Measurements from ENCODE around the gene TMCC1.
"Not testable (repeated sequence)": the region's sequence is repeated elsewhere in the genome, so short reads cannot be mapped to it uniquely, and the experiment has no call there.

TMCC1 gene

DNA sequence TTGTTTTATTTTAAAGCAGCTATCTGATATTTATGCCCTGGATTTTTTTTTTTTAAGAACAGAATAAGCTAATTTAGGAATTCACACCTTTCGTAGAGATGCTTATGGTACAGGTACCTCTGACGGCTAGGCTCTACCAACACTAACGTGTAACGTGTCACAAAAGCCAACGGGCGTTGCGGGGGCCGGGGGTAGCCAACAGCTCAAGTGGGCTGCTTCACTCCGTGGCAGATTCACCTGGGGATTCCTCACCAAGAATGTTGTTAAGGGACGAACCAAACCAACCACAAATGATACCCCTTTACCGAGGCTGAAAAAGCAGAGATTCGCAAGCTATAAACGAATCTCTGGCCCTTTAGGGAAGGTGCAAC, 1.0 kb downstream of the TMCC1 start:
- no peaks in the 10 kb centered on the region for H3K27me3 ChIP-seq (ENCODE audit: low read depth, low read length)

DNA sequence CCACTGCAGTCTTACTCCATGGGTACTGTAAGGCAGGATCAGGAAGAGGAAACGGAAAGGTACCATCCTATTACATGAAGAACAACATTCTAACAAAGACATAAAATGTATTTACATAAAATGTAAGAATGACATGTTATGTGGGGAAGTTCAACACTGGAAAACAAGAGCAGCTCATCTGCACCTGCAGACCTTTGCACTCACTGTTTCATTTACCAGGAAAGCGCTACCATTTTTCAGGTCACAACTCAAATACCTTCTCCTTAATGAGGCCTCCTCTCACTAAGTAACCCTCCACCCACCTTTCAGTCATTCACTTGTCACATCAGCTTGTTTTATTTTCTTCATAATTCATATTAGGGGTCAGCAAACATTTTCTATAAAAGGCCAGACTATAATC, 2.6 kb downstream of the TMCC1 start:
- H3K27ac ChIP-seq (ENCODE audit: low read length), result no peak overlapping the region
- H3K36me3 ChIP-seq (ENCODE audit: control insufficient read depth in 1 of 2, insufficient read depth in 2 of 2, low read length in 2 of 2), result no peaks in the 10 kb centered on the region
- H3K9me3 ChIP-seq (ENCODE audit: control insufficient read depth in 1 of 2, low read length in 2 of 2), result no peaks in the 10 kb centered on the region
- no peaks in the 10 kb centered on the region for H3K27me3 ChIP-seq (ENCODE audit: low read depth, low read length)
- no peak overlapping the region for H3K4me3 ChIP-seq (ENCODE audit: low read depth in 1 of 2, low read length in 2 of 2)
- peaks cover 13 to 21% of the 10 kb centered on the region in 2 donors for H3K4me1 ChIP-seq (ENCODE audit: control insufficient read depth in 1 of 2, insufficient read depth in 2 of 2, low read length in 2 of 2)

More for the DNA sequence above, 1.0 kb downstream of the TMCC1 start:
- Histone ChIP-seq H3K9me3 (ENCODE audit: control insufficient read depth in 1 of 2, low read length in 2 of 2) (no peaks in the 10 kb centered on the region), H3K4me1 (ENCODE audit: control insufficient read depth in 1 of 2, insufficient read depth in 2 of 2, low read length in 2 of 2) (peaks cover 13 to 21% of the 10 kb centered on the region in 2 donors), H3K36me3 (ENCODE audit: control insufficient read depth in 1 of 2, insufficient read depth in 2 of 2, low read length in 2 of 2) (no peaks in the 10 kb centered on the region), H3K4me3 (ENCODE audit: low read depth in 1 of 2, low read length in 2 of 2) (peak overlapping the region; percentile 87 to 92), H3K27ac (ENCODE audit: low read length) (peak overlapping the region; percentile 97)

DNA sequence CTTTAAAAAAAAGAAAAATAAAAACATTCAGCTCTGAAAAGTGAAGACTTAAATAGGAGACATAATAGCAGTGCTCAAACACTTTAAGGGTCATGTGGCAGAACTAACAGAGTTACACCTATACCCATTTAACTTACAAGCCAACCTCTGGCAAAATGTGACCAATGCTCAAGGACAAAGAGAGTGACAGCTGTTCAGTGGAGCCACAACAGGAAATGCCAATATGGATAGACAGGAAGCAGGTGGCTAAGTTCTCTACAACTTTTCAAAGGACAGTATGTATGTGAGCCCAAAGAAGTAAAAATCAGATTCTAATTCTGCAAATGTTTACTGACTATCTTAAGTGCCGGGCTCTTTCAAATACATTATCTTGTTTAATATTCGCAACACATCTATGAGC, 3.4 kb downstream of the TMCC1 start:
- Histone ChIP-seq H3K4me3 (ENCODE audit: low read depth in 1 of 2, low read length in 2 of 2) (no peak overlapping the region), H3K4me1 (ENCODE audit: control insufficient read depth in 1 of 2, insufficient read depth in 2 of 2, low read length in 2 of 2) (peaks cover 13 to 21% of the 10 kb centered on the region in 2 donors), H3K36me3 (ENCODE audit: control insufficient read depth in 1 of 2, insufficient read depth in 2 of 2, low read length in 2 of 2) (no peaks in the 10 kb centered on the region), H3K27me3 (ENCODE audit: low read depth, low read length) (no peaks in the 10 kb centered on the region), H3K27ac (ENCODE audit: low read length) (no peak overlapping the region), H3K9me3 (ENCODE audit: control insufficient read depth in 1 of 2, low read length in 2 of 2) (no peaks in the 10 kb centered on the region)

DNA sequence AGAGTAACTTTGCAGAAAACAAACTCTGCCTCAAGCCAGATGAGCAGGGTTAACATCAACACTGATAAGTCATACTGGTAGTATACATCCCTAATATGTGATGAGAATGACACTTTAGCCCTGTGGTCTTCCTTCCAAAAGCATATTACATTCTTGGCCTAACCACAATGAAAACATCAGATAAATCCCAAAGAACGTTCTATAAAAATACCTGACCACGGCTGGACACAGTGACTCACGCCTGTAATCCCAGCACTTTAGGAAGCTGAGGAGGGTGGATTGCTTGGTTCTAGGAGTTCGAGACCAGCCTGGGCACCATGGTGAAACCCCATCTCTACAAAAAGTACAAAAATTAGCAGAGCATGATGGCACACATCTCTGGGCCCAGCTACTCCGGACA, 4.7 kb downstream of the TMCC1 start:
- no peak overlapping the region for H3K27ac ChIP-seq (ENCODE audit: low read length)
- H3K27me3 ChIP-seq (ENCODE audit: low read depth, low read length), result no peaks in the 10 kb centered on the region
- H3K4me1 ChIP-seq (ENCODE audit: control insufficient read depth in 1 of 2, insufficient read depth in 2 of 2, low read length in 2 of 2), result peaks cover 13 to 15% of the 10 kb centered on the region in 2 donors
- no peak overlapping the region for H3K4me3 ChIP-seq (ENCODE audit: low read depth in 1 of 2, low read length in 2 of 2)
- no peaks in the 10 kb centered on the region for H3K36me3 ChIP-seq (ENCODE audit: control insufficient read depth in 1 of 2, insufficient read depth in 2 of 2, low read length in 2 of 2)
- no peaks in the 10 kb centered on the region for H3K9me3 ChIP-seq (ENCODE audit: control insufficient read depth in 1 of 2, low read length in 2 of 2)

DNA sequence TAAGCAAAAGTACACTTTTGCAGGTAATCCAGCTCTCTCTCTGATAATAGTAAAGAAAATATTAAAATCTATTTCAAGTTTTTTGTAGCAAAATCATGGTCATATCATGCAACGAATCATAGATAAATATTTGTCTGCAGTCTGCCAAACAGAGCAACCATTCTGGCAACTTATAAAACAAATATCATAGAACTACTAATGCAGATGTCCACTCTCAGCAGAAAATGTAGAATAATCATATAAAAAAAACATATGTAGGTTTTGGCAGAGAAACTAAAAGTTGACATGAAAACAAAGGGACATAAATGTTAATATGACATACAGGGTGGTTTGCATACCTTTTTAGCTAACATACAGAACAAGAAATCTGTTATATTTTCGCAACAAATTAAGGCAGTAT, 12.2 kb downstream of the TMCC1 start:
- Histone ChIP-seq H3K9me3 (ENCODE audit: control insufficient read depth in 1 of 2, low read length in 2 of 2) (no peaks in the 10 kb centered on the region), H3K4me1 (ENCODE audit: control insufficient read depth in 1 of 2, insufficient read depth in 2 of 2, low read length in 2 of 2) (no peaks in the 10 kb centered on the region), H3K27me3 (ENCODE audit: low read depth, low read length) (no peaks in the 10 kb centered on the region), H3K4me3 (ENCODE audit: low read depth in 1 of 2, low read length in 2 of 2) (no peak overlapping the region), H3K27ac (ENCODE audit: low read length) (no peak overlapping the region), H3K36me3 (ENCODE audit: control insufficient read depth in 1 of 2, insufficient read depth in 2 of 2, low read length in 2 of 2) (peaks cover 0 to 4% of the 10 kb centered on the region in 2 donors)

DNA sequence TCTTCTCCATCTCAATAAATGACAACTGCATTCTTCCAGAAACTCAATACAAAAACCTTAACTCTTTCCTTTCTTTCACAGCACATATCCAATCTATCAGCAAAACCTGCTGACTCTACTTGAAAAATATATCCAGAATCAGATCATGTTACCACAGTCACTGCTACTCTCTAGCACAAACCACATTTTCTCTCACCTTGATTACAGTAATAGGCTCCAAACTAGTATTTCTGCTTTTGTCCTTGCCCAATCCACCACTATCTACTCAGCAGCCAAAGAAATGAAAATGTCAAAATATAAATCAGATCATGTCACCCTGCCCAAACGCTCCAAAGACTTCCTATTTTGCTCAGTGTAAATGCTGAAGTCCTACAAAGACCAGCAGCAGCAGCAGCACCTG, 15.2 kb downstream of the TMCC1 start:
- Histone ChIP-seq H3K4me3 (ENCODE audit: low read depth in 1 of 2, low read length in 2 of 2) (no peak overlapping the region), H3K36me3 (ENCODE audit: control insufficient read depth in 1 of 2, insufficient read depth in 2 of 2, low read length in 2 of 2) (peaks cover 0 to 11% of the 10 kb centered on the region in 2 donors)

DNA sequence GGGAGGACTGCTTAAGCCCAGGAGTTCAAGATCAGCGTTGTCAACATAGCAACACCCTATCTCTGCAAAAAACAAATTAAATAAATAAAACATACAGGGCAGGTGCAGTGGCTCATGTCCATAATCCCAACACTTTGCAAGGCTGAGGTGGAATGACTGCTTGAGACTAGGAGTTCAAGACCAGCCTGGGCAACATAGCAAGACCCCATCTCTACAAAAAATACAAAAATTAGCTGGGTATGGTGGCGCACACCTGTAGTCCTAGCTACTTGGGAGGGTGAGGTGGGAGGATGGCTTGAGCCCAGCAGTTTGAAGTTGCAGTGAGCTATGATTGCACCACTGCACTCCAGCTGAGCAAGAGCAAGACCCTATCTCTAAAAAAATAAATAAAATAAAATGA, 19.0 kb downstream of the TMCC1 start:
- H3K27me3 ChIP-seq (ENCODE audit: low read depth, low read length); H3K4me1 ChIP-seq (ENCODE audit: control insufficient read depth in 1 of 2, insufficient read depth in 2 of 2, low read length in 2 of 2); H3K4me3 ChIP-seq (ENCODE audit: low read depth in 1 of 2, low read length in 2 of 2); H3K27ac ChIP-seq (ENCODE audit: low read length); H3K9me3 ChIP-seq (ENCODE audit: control insufficient read depth in 1 of 2, low read length in 2 of 2): not testable (repeated sequence)
- H3K36me3 ChIP-seq (ENCODE audit: control insufficient read depth in 1 of 2, insufficient read depth in 2 of 2, low read length in 2 of 2), result peaks cover 3 to 19% of the 10 kb centered on the region in 2 donors

More for the DNA sequence above, 15.2 kb downstream of the TMCC1 start:
- no peaks in the 10 kb centered on the region for H3K9me3 ChIP-seq (ENCODE audit: control insufficient read depth in 1 of 2, low read length in 2 of 2)
- no peaks in the 10 kb centered on the region for H3K27me3 ChIP-seq (ENCODE audit: low read depth, low read length)
- H3K27ac ChIP-seq (ENCODE audit: low read length), result no peak overlapping the region
- no peaks in the 10 kb centered on the region for H3K4me1 ChIP-seq (ENCODE audit: control insufficient read depth in 1 of 2, insufficient read depth in 2 of 2, low read length in 2 of 2)

DNA sequence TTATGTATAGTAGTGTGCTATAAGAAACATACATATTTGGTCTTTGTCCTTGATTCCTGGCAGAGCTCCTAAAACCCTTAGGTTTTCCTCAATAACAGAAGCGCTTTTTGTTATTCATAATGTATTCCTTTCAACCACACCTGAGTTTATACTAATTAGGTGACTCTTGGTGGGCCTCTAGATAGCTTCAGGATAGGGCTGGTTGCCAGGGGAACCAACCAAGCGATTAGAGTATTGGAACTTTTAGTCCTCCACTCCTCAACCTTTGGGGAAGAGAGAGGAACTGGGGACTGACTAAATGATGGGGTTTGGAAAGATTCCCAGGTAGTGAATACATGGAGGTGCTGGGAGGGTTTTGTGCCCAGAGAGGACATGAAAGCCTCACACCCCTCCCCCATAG, 24.6 kb downstream of the TMCC1 start:
- peaks cover 3 to 12% of the 10 kb centered on the region in 2 donors for H3K36me3 ChIP-seq (ENCODE audit: control insufficient read depth in 1 of 2, insufficient read depth in 2 of 2, low read length in 2 of 2)
- H3K27me3 ChIP-seq (ENCODE audit: low read depth, low read length), result no peaks in the 10 kb centered on the region
- H3K4me1 ChIP-seq (ENCODE audit: control insufficient read depth in 1 of 2, insufficient read depth in 2 of 2, low read length in 2 of 2), result peaks cover 0 to 12% of the 10 kb centered on the region in 2 donors
- no peak overlapping the region for H3K27ac ChIP-seq (ENCODE audit: low read length)
- H3K9me3 ChIP-seq (ENCODE audit: control insufficient read depth in 1 of 2, low read length in 2 of 2), result no peaks in the 10 kb centered on the region
- no peak overlapping the region for H3K4me3 ChIP-seq (ENCODE audit: low read depth in 1 of 2, low read length in 2 of 2)

DNA sequence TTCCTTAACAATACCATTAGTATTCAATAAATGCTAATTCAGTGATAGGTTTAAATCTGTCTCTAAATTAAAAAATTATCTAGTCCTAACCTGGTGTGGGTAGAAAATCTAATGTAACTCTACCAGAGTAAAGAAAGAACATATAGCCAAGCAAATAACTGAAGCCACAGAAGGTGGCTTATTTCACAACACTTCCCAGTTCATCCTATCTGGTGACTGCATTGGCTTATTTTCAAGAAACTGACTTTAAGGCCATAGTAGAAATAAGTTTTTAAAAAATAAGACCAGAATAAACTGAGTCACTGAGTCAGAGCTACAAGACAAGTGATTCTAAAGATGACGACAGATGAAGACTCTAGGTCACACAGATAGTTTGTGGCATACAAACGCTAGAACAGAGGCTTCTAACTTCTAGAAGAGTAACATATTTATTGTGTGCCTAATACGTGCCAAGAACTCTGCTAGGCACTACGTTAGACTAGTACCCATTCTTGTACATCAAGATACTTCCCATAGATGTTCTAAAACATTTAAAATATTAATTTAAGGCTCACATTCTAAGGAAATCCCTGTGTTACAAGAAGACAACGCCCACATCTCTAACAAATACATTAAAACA, 25.9 kb downstream of the TMCC1 start:
- H3K36me3 ChIP-seq (ENCODE audit: control insufficient read depth in 1 of 2, insufficient read depth in 2 of 2, low read length in 2 of 2), result peaks cover 3 to 6% of the 10 kb centered on the region in 2 donors
- no peak overlapping the region for H3K27ac ChIP-seq (ENCODE audit: low read length)
- no peaks in the 10 kb centered on the region for H3K9me3 ChIP-seq (ENCODE audit: control insufficient read depth in 1 of 2, low read length in 2 of 2)
- H3K4me1 ChIP-seq (ENCODE audit: control insufficient read depth in 1 of 2, insufficient read depth in 2 of 2, low read length in 2 of 2), result peaks cover 0 to 12% of the 10 kb centered on the region in 2 donors
- no peak overlapping the region for H3K4me3 ChIP-seq (ENCODE audit: low read depth in 1 of 2, low read length in 2 of 2)
- no peaks in the 10 kb centered on the region for H3K27me3 ChIP-seq (ENCODE audit: low read depth, low read length)

DNA sequence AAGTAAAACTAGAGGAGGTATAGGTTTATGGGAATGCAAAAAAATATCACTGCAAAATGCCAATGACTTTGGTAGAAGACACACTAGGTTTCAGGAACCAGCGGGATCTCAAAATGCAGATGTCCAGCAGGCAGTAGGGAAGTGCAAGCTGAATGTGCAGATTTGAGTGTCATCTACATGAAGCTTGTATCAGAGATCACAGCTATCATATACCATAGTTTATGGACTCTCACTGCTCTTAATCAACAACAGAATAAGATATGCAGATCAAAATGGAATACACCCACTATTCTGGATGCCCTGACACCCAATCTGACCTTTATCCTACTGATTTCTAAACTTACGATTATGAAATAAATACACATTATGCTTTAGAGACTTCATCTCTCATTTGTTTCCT, 27.7 kb downstream of the TMCC1 start:
- Histone ChIP-seq H3K4me1 (ENCODE audit: control insufficient read depth in 1 of 2, insufficient read depth in 2 of 2, low read length in 2 of 2) (peaks cover 0 to 12% of the 10 kb centered on the region in 2 donors), H3K27me3 (ENCODE audit: low read depth, low read length) (no peaks in the 10 kb centered on the region), H3K9me3 (ENCODE audit: control insufficient read depth in 1 of 2, low read length in 2 of 2) (no peaks in the 10 kb centered on the region), H3K4me3 (ENCODE audit: low read depth in 1 of 2, low read length in 2 of 2) (no peak overlapping the region), H3K27ac (ENCODE audit: low read length) (no peak overlapping the region), H3K36me3 (ENCODE audit: control insufficient read depth in 1 of 2, insufficient read depth in 2 of 2, low read length in 2 of 2) (peaks cover 0 to 3% of the 10 kb centered on the region in 2 donors)

DNA sequence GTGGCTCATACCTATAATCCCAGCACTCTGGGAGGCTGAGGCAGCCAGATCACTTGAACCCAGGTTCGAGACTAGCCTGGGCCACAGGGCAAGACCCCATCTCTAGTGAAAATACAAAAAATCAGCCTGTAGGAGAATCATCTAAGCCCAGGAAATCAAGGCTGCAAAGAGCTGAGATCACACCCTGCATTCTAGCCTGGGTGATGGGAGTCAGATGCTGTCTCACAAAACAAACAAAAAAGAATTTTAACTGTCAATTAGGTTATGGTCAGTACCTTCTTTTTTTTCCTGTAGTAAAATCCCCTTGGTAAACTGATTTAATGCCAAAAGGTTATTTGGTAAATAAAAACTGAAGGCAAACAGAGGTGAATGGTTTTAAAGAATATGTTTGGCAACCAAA, 29.0 kb downstream of the TMCC1 start:
- Histone ChIP-seq H3K9me3 (ENCODE audit: control insufficient read depth in 1 of 2, low read length in 2 of 2) (no peaks in the 10 kb centered on the region), H3K4me3 (ENCODE audit: low read depth in 1 of 2, low read length in 2 of 2) (no peak overlapping the region), H3K27ac (ENCODE audit: low read length) (no peak overlapping the region), H3K4me1 (ENCODE audit: control insufficient read depth in 1 of 2, insufficient read depth in 2 of 2, low read length in 2 of 2) (peaks cover 0 to 12% of the 10 kb centered on the region in 2 donors), H3K27me3 (ENCODE audit: low read depth, low read length) (no peaks in the 10 kb centered on the region), H3K36me3 (ENCODE audit: control insufficient read depth in 1 of 2, insufficient read depth in 2 of 2, low read length in 2 of 2) (no peaks in the 10 kb centered on the region)

DNA sequence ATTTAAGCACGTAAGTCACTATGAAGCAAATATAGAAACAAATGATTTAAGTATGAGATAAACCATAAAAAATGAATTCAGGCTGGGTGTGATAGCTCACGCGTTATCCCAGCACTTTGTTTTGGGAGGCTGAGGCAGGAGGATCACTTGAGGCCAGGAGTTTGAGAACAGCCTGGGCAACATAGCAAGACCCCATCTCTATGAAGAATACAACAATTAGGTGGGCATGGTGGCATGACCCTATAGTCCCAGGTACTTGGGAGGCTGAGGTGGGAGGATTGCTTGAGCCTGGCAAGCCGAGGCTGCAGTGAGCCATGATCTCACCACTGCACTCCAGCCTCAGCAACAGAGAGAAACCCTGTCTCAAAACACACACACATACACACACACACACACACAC, 34.2 kb downstream of the TMCC1 start:
- Histone ChIP-seq H3K27ac (ENCODE audit: low read length) (no peak overlapping the region), H3K4me1 (ENCODE audit: control insufficient read depth in 1 of 2, insufficient read depth in 2 of 2, low read length in 2 of 2) (peaks cover 0 to 9% of the 10 kb centered on the region in 2 donors), H3K27me3 (ENCODE audit: low read depth, low read length) (no peaks in the 10 kb centered on the region), H3K4me3 (ENCODE audit: low read depth in 1 of 2, low read length in 2 of 2) (no peak overlapping the region), H3K36me3 (ENCODE audit: control insufficient read depth in 1 of 2, insufficient read depth in 2 of 2, low read length in 2 of 2) (no peaks in the 10 kb centered on the region), H3K9me3 (ENCODE audit: control insufficient read depth in 1 of 2, low read length in 2 of 2) (no peaks in the 10 kb centered on the region)

Measured in muscle layer of duodenum (tissue), 2 donors.